Chondrocyte (in vitro differentiated cells): ENCODE data around the gene FOXD2. TPM values are rescaled to one million over a fixed set of nuclear protein-coding genes. Genes with fewer than 3 reads are reported as not detected.

Experiments
- DNase-seq: peaks from one replicate; pipeline ENCODE4 v3.0.0; 2021; ENCODE audit warnings: mixed read lengths, low spot score
- H3K27ac Mint-ChIP-seq: one replicate; pipeline ENCODE4 v1.8.0; 2021; ENCODE audit warnings: mild to moderate bottlenecking, moderate library complexity, mixed read lengths; ENCODE audit not compliant: unreplicated experiment
- H3K27me3 Mint-ChIP-seq: 2 replicates; pipeline ENCODE4 v1.8.0; 2021; ENCODE audit warnings: low read depth, mixed read lengths
- H3K36me3 Mint-ChIP-seq: 2 replicates; pipeline ENCODE4 v1.8.0; 2021; ENCODE audit warnings: low read depth, mixed read lengths
- H3K4me1 Mint-ChIP-seq: 2 replicates; pipeline ENCODE4 v1.8.0; 2021; ENCODE audit warnings: low read depth, mild to moderate bottlenecking, mixed read lengths
- H3K4me3 Mint-ChIP-seq: one replicate; pipeline ENCODE4 v1.8.0; 2021; ENCODE audit warnings: mild to moderate bottlenecking, moderate library complexity, mixed read lengths; ENCODE audit not compliant: unreplicated experiment
- H3K9me3 Mint-ChIP-seq: 2 replicates; pipeline ENCODE4 v1.8.0; 2021; ENCODE audit warnings: low read depth, mixed read lengths
- CTCF ChIP-seq: fragments of 200-600 bp; sonication (generic); IDR thresholded peaks from 2 replicates; pipeline ENCODE4 v1.5.0; 2021; ENCODE audit warnings: antibody characterized with exemption, mild to moderate bottlenecking, moderate library complexity
- total RNA-seq: library from RNA; stranded (reverse); gene quantifications from 3 replicates; pipeline ENCODE4 v1.2.1, GENCODE V29; 2021

FOXD2 gene
- total RNA-seq, 1 donor from 2014 or later = 1.0 TPM

- no peak for TF ChIP-seq CTCF
- H3K4me3 Mint-ChIP-seq = no peak overlapping the region
- H3K27ac Mint-ChIP-seq = no peak overlapping the region
- H3K9me3 Mint-ChIP-seq = no peaks in the 10 kb centered on the region
- no peaks in the 10 kb centered on the region for H3K4me1 Mint-ChIP-seq
- no peak for DNase-seq
- H3K27me3 Mint-ChIP-seq = peaks cover 10% of the 10 kb centered on the region
- no peaks in the 10 kb centered on the region for H3K36me3 Mint-ChIP-seq
Observed at GRCh38 chr1:47485817-47486216, 48.0 kb downstream of the FOXD2 start.

- DNase-seq = no peak
- Mint-ChIP-seq H3K9me3 (no peaks in the 10 kb centered on the region), H3K27me3 (peaks cover 7% of the 10 kb centered on the region), H3K4me3 (no peak overlapping the region), H3K27ac (no peak overlapping the region), H3K36me3 (no peaks in the 10 kb centered on the region), H3K4me1 (peaks cover 7% of the 10 kb centered on the region)
- no peak for TF ChIP-seq CTCF
Observed at GRCh38 chr1:47487332-47487731, 49.5 kb downstream of the FOXD2 start.

- Mint-ChIP-seq H3K4me3 (no peak overlapping the region), H3K4me1 (peaks cover 7% of the 10 kb centered on the region), H3K36me3 (no peaks in the 10 kb centered on the region), H3K27me3 (peaks cover 11% of the 10 kb centered on the region), H3K9me3 (no peaks in the 10 kb centered on the region), H3K27ac (no peak overlapping the region)
- no peak for DNase-seq
- no peak for TF ChIP-seq CTCF
Observed at GRCh38 chr1:47487850-47488450, 50.1 kb downstream of the FOXD2 start.

Other genes starting within 250 kb of the FOXD2 start
- gene PDZK1IP1, start 248.0 kb upstream of the FOXD2 start, total RNA-seq = not detected in 3 replicates
- gene TAL1, start 205.8 kb upstream of the FOXD2 start, total RNA-seq = 0.10 TPM in 2 of 3 replicates, not detected in the other
- gene STIL, start 123.9 kb upstream of the FOXD2 start, total RNA-seq = 5.0 to 6.9 TPM (median 5.2 TPM) in 3 replicates
- 135 to 142 TPM (median 136 TPM) in 3 replicates for gene CMPK1, start 104.3 kb upstream of the FOXD2 start, total RNA-seq
- not detected in 3 replicates for gene FOXE3, start 21.8 kb upstream of the FOXD2 start, total RNA-seq